ENCODE results near the gene SNAPIN.

SNAPIN gene

GRCh38 chr1:153687346-153688125 lies 29.0 kb downstream of the SNAPIN start:
- H3K4me3 ChIP-seq (ENCODE audit: low read depth, low read length), result no peak overlapping the region
- no peak for TF ChIP-seq CTCF (IDR thresholded peaks at IDR 0.05; ENCODE audit: borderline replicate concordance, insufficient read depth, low read depth, low read length)

GRCh38 chr1:153688276-153688675 lies 29.8 kb downstream of the SNAPIN start:
- H3K4me3 ChIP-seq (ENCODE audit: low read depth, low read length), result no peak overlapping the region
- TF ChIP-seq CTCF (IDR thresholded peaks at IDR 0.05; ENCODE audit: borderline replicate concordance, insufficient read depth, low read depth, low read length), result no peak

GRCh38 chr1:153688736-153689328 lies 30.3 kb downstream of the SNAPIN start:
- no peak overlapping the region for H3K4me3 ChIP-seq (ENCODE audit: low read depth, low read length)
- no peak for TF ChIP-seq CTCF (IDR thresholded peaks at IDR 0.05; ENCODE audit: borderline replicate concordance, insufficient read depth, low read depth, low read length)

- no peak overlapping the region for H3K4me3 ChIP-seq (ENCODE audit: low read depth, low read length)
- TF ChIP-seq CTCF (IDR thresholded peaks at IDR 0.05; ENCODE audit: borderline replicate concordance, insufficient read depth, low read depth, low read length), result no peak
Observed at GRCh38 chr1:153693466-153693865, 35.0 kb downstream of the SNAPIN start.

GRCh38 chr1:153696741-153697140 lies 38.2 kb downstream of the SNAPIN start:
- no peak for TF ChIP-seq CTCF (IDR thresholded peaks at IDR 0.05; ENCODE audit: borderline replicate concordance, insufficient read depth, low read depth, low read length)

GRCh38 chr1:153697191-153698019 lies 38.9 kb downstream of the SNAPIN start:
- no peak for TF ChIP-seq CTCF (IDR thresholded peaks at IDR 0.05; ENCODE audit: borderline replicate concordance, insufficient read depth, low read depth, low read length)
- no peak overlapping the region for H3K4me3 ChIP-seq (ENCODE audit: low read depth, low read length)

More at GRCh38 chr1:153696741-153697140, 38.2 kb downstream of the SNAPIN start:
- no peak overlapping the region for H3K4me3 ChIP-seq (ENCODE audit: low read depth, low read length)
